ENCODE measurements around the gene PAX5.

The PAX5 gene

DNA sequence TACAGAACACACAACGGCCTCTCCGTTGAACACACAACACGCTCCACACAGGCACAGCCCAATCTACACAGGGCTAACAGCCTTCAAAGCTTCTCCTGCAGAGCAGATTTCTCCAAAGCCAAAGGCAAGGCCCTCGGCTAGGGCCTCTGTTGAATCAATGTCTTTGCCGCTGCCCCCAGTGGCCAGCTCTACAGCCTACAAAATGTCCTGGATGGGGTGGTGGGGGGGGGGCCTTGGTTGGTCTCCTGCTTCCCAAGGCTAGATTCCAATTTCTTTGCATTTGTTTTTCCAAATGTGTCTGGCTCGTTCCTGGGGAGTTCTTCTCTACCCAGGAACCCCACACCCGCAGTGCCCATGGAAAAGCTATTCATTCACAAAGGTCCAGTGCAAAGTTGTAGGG, 167.2 kb downstream of the PAX5 start:
- TF ChIP-seq CTCF (IDR thresholded peaks at IDR 0.05; ENCODE audit: borderline replicate concordance, extremely low read depth, low read length, poor library complexity, severe bottlenecking) (peak; percentile 7), EZH2 (IDR thresholded peaks at IDR 0.05; ENCODE audit: borderline replicate concordance, low read depth, low read length, severe bottlenecking) (no peak)
- ATAC-seq (ENCODE audit: insufficient read depth, low read depth) (no peak), DNase-seq (no peak)
- Histone ChIP-seq H3K79me2 (ENCODE audit: insufficient read depth, low read length) (no peaks in the 10 kb centered on the region), H3K36me3 (ENCODE audit: insufficient read depth, low read length) (no peaks in the 10 kb centered on the region), H3K9ac (ENCODE audit: low read depth, low read length) (no peak overlapping the region), H3K4me1 (ENCODE audit: insufficient read depth, low read length) (no peaks in the 10 kb centered on the region), H2AFZ (ENCODE audit: low read depth, low read length) (no peak overlapping the region), H4K20me1 (ENCODE audit: insufficient read depth, low read length) (no peaks in the 10 kb centered on the region), H3K27me3 (ENCODE audit: insufficient read depth, low read length, poor library complexity) (no peaks in the 10 kb centered on the region), H3K27ac (ENCODE audit: low read length) (no peak overlapping the region), H3K4me2 (ENCODE audit: insufficient read depth, low read length) (no peak overlapping the region), H3K4me3 (ENCODE audit: low read depth in 1 of 2, low read length in 2 of 2) (no peak overlapping the region), H3K9me3 (ENCODE audit: insufficient read depth, low read length, severe bottlenecking) (no peaks in the 10 kb centered on the region)

- Histone ChIP-seq H3K9ac (ENCODE audit: low read depth, low read length) (no peak overlapping the region), H3K79me2 (ENCODE audit: insufficient read depth, low read length) (no peaks in the 10 kb centered on the region), H3K36me3 (ENCODE audit: insufficient read depth, low read length) (no peaks in the 10 kb centered on the region), H3K4me1 (ENCODE audit: insufficient read depth, low read length) (no peaks in the 10 kb centered on the region), H4K20me1 (ENCODE audit: insufficient read depth, low read length) (no peaks in the 10 kb centered on the region), H3K27me3 (ENCODE audit: insufficient read depth, low read length, poor library complexity) (no peaks in the 10 kb centered on the region), H3K27ac (ENCODE audit: low read length) (no peak overlapping the region), H3K9me3 (ENCODE audit: insufficient read depth, low read length, severe bottlenecking) (no peaks in the 10 kb centered on the region), H3K4me3 (ENCODE audit: low read depth in 1 of 2, low read length in 2 of 2) (no peak overlapping the region), H2AFZ (ENCODE audit: low read depth, low read length) (no peak overlapping the region), H3K4me2 (ENCODE audit: insufficient read depth, low read length) (no peak overlapping the region)
- ATAC-seq (ENCODE audit: insufficient read depth, low read depth) (no peak), DNase-seq (no peak)
- TF ChIP-seq CTCF (IDR thresholded peaks at IDR 0.05; ENCODE audit: borderline replicate concordance, extremely low read depth, low read length, poor library complexity, severe bottlenecking), result no peak
- TF ChIP-seq EZH2 (IDR thresholded peaks at IDR 0.05; ENCODE audit: borderline replicate concordance, low read depth, low read length, severe bottlenecking), result no peak
These were observed 168.1 kb downstream of the PAX5 start for GRCh38 chr9:36865731-36866635.

- ATAC-seq (ENCODE audit: insufficient read depth, low read depth), result no peak
- TF ChIP-seq CTCF (IDR thresholded peaks at IDR 0.05; ENCODE audit: borderline replicate concordance, extremely low read depth, low read length, poor library complexity, severe bottlenecking), result no peak
- TF ChIP-seq EZH2 (IDR thresholded peaks at IDR 0.05; ENCODE audit: borderline replicate concordance, low read depth, low read length, severe bottlenecking), result no peak
- Histone ChIP-seq H3K27me3 (ENCODE audit: insufficient read depth, low read length, poor library complexity) (no peaks in the 10 kb centered on the region), H3K4me1 (ENCODE audit: insufficient read depth, low read length) (no peaks in the 10 kb centered on the region), H3K79me2 (ENCODE audit: insufficient read depth, low read length) (no peaks in the 10 kb centered on the region), H3K4me3 (ENCODE audit: low read depth in 1 of 2, low read length in 2 of 2) (no peak overlapping the region), H2AFZ (ENCODE audit: low read depth, low read length) (no peak overlapping the region), H3K4me2 (ENCODE audit: insufficient read depth, low read length) (no peak overlapping the region), H3K36me3 (ENCODE audit: insufficient read depth, low read length) (no peaks in the 10 kb centered on the region), H3K27ac (ENCODE audit: low read length) (no peak overlapping the region), H3K9ac (ENCODE audit: low read depth, low read length) (no peak overlapping the region), H4K20me1 (ENCODE audit: insufficient read depth, low read length) (no peaks in the 10 kb centered on the region), H3K9me3 (ENCODE audit: insufficient read depth, low read length, severe bottlenecking) (no peaks in the 10 kb centered on the region)
- no peak for DNase-seq
These were observed 169.3 kb downstream of the PAX5 start for GRCh38 chr9:36864491-36865410.
